ENCODE results near the gene EPB42. TPM values are rescaled to one million over a fixed set of nuclear protein-coding genes. Genes with fewer than 3 reads are reported as not detected.

Gene EPB42
- total RNA-seq, 2 donors from 2014 or later, result not detected

GRCh38 chr15:43214169-43214568 lies 6.6 kb downstream of the EPB42 start:
- no peak for ATAC-seq (replicated peaks in 1 of 2)
- DNase-seq, result no peak
- Mint-ChIP-seq H3K36me3 (ENCODE audit: insufficient read depth in 2 of 2) (no peaks in the 10 kb centered on the region), H3K9me3 (peaks cover 0 to 3% of the 10 kb centered on the region in 2 donors), H3K27ac (no peak overlapping the region), H3K4me3 (no peak overlapping the region), H3K27me3 (ENCODE audit: low read depth) (peaks cover 2% of the 10 kb centered on the region), H3K4me1 (ENCODE audit: low read depth) (no peaks in the 10 kb centered on the region)

GRCh38 chr15:43213466-43213865 lies 7.4 kb downstream of the EPB42 start:
- no peak for ATAC-seq (replicated peaks in 1 of 2)
- no peaks in the 10 kb centered on the region for H3K36me3 Mint-ChIP-seq (ENCODE audit: insufficient read depth in 2 of 2)
- H3K27ac Mint-ChIP-seq, result no peak overlapping the region
- no peak overlapping the region for H3K4me3 Mint-ChIP-seq
- no peaks in the 10 kb centered on the region for H3K4me1 Mint-ChIP-seq (ENCODE audit: low read depth)
- peaks cover 0 to 3% of the 10 kb centered on the region in 2 donors for H3K9me3 Mint-ChIP-seq
- H3K27me3 Mint-ChIP-seq (ENCODE audit: low read depth), result peaks cover 9% of the 10 kb centered on the region
- DNase-seq, result no peak

GRCh38 chr15:43212951-43213350 lies 7.9 kb downstream of the EPB42 start:
- Mint-ChIP-seq H3K27me3 (ENCODE audit: low read depth) (peaks cover 13% of the 10 kb centered on the region), H3K9me3 (peaks cover 0 to 3% of the 10 kb centered on the region in 2 donors), H3K27ac (no peak overlapping the region), H3K36me3 (ENCODE audit: insufficient read depth in 2 of 2) (no peaks in the 10 kb centered on the region), H3K4me3 (no peak overlapping the region), H3K4me1 (ENCODE audit: low read depth) (no peaks in the 10 kb centered on the region)
- no peak for ATAC-seq (replicated peaks in 1 of 2)
- no peak for DNase-seq

GRCh38 chr15:43212299-43212698 lies 8.5 kb downstream of the EPB42 start:
- peaks cover 0 to 3% of the 10 kb centered on the region in 2 donors for H3K9me3 Mint-ChIP-seq
- peaks cover 15% of the 10 kb centered on the region for H3K27me3 Mint-ChIP-seq (ENCODE audit: low read depth)
- no peak for DNase-seq
- H3K4me1 Mint-ChIP-seq (ENCODE audit: low read depth), result no peaks in the 10 kb centered on the region
- no peak overlapping the region for H3K4me3 Mint-ChIP-seq
- ATAC-seq (replicated peaks in 1 of 2), result no peak
- no peak overlapping the region for H3K27ac Mint-ChIP-seq
- H3K36me3 Mint-ChIP-seq (ENCODE audit: insufficient read depth in 2 of 2), result no peaks in the 10 kb centered on the region

GRCh38 chr15:43211224-43211735 lies 9.5 kb downstream of the EPB42 start:
- ATAC-seq (replicated peaks in 1 of 2), result no peak
- Mint-ChIP-seq H3K27me3 (ENCODE audit: low read depth) (peaks cover 15% of the 10 kb centered on the region), H3K4me3 (no peak overlapping the region), H3K27ac (no peak overlapping the region), H3K36me3 (ENCODE audit: insufficient read depth in 2 of 2) (no peaks in the 10 kb centered on the region), H3K4me1 (ENCODE audit: low read depth) (no peaks in the 10 kb centered on the region), H3K9me3 (no peaks in the 10 kb centered on the region)
- no peak for DNase-seq

- Mint-ChIP-seq H3K4me3 (no peak overlapping the region), H3K27me3 (ENCODE audit: low read depth) (peaks cover 15% of the 10 kb centered on the region), H3K36me3 (ENCODE audit: insufficient read depth in 2 of 2) (no peaks in the 10 kb centered on the region), H3K9me3 (no peaks in the 10 kb centered on the region), H3K27ac (no peak overlapping the region), H3K4me1 (ENCODE audit: low read depth) (no peaks in the 10 kb centered on the region)
- no peak for DNase-seq
- no peak for ATAC-seq (replicated peaks in 1 of 2)
Observed at GRCh38 chr15:43210807-43211206, 10.0 kb downstream of the EPB42 start.

GRCh38 chr15:43210172-43210745 lies 10.6 kb downstream of the EPB42 start:
- ATAC-seq (replicated peaks in 1 of 2) (no peak), DNase-seq (no peak)
- Mint-ChIP-seq H3K4me1 (ENCODE audit: low read depth) (no peaks in the 10 kb centered on the region), H3K9me3 (no peaks in the 10 kb centered on the region), H3K36me3 (ENCODE audit: insufficient read depth in 2 of 2) (no peaks in the 10 kb centered on the region), H3K27me3 (ENCODE audit: low read depth) (peaks cover 15% of the 10 kb centered on the region), H3K27ac (no peak overlapping the region), H3K4me3 (no peak overlapping the region)

- Mint-ChIP-seq H3K9me3 (no peaks in the 10 kb centered on the region), H3K4me3 (no peak overlapping the region), H3K27me3 (ENCODE audit: low read depth) (peaks cover 15% of the 10 kb centered on the region), H3K27ac (no peak overlapping the region), H3K36me3 (ENCODE audit: insufficient read depth in 2 of 2) (no peaks in the 10 kb centered on the region), H3K4me1 (ENCODE audit: low read depth) (peaks cover 6% of the 10 kb centered on the region)
- ATAC-seq (replicated peaks in 1 of 2), result no peak
- DNase-seq, result no peak
Observed at GRCh38 chr15:43209059-43209824, 11.6 kb downstream of the EPB42 start.

- DNase-seq, result no peak
- ATAC-seq (replicated peaks in 1 of 2), result no peak
- H3K27ac Mint-ChIP-seq, result no peak overlapping the region
- H3K9me3 Mint-ChIP-seq, result no peaks in the 10 kb centered on the region
- peaks cover 15% of the 10 kb centered on the region for H3K27me3 Mint-ChIP-seq (ENCODE audit: low read depth)
- peaks cover 8% of the 10 kb centered on the region for H3K4me1 Mint-ChIP-seq (ENCODE audit: low read depth)
- no peaks in the 10 kb centered on the region for H3K36me3 Mint-ChIP-seq (ENCODE audit: insufficient read depth in 2 of 2)
- H3K4me3 Mint-ChIP-seq, result no peak overlapping the region
Observed at GRCh38 chr15:43208052-43209002, 12.5 kb downstream of the EPB42 start.

- H3K27ac Mint-ChIP-seq, result no peak overlapping the region
- no peak overlapping the region for H3K4me3 Mint-ChIP-seq
- peaks cover 8% of the 10 kb centered on the region for H3K4me1 Mint-ChIP-seq (ENCODE audit: low read depth)
- no peaks in the 10 kb centered on the region for H3K36me3 Mint-ChIP-seq (ENCODE audit: insufficient read depth in 2 of 2)
- peaks cover 15% of the 10 kb centered on the region for H3K27me3 Mint-ChIP-seq (ENCODE audit: low read depth)
- DNase-seq, result no peak
- no peaks in the 10 kb centered on the region for H3K9me3 Mint-ChIP-seq
- ATAC-seq (replicated peaks in 1 of 2), result no peak
Observed at GRCh38 chr15:43207024-43207423, 13.8 kb downstream of the EPB42 start.

GRCh38 chr15:43206054-43206453 lies 14.8 kb downstream of the EPB42 start:
- no peaks in the 10 kb centered on the region for H3K9me3 Mint-ChIP-seq
- peaks cover 8% of the 10 kb centered on the region for H3K4me1 Mint-ChIP-seq (ENCODE audit: low read depth)
- no peak for DNase-seq
- H3K27ac Mint-ChIP-seq, result no peak overlapping the region
- ATAC-seq (replicated peaks in 1 of 2), result no peak
- H3K4me3 Mint-ChIP-seq, result no peak overlapping the region
- no peaks in the 10 kb centered on the region for H3K36me3 Mint-ChIP-seq (ENCODE audit: insufficient read depth in 2 of 2)
- H3K27me3 Mint-ChIP-seq (ENCODE audit: low read depth), result peaks cover 15% of the 10 kb centered on the region

GRCh38 chr15:43204016-43204901 lies 16.6 kb downstream of the EPB42 start:
- Mint-ChIP-seq H3K9me3 (no peaks in the 10 kb centered on the region), H3K27me3 (ENCODE audit: low read depth) (peaks cover 14% of the 10 kb centered on the region), H3K36me3 (ENCODE audit: insufficient read depth in 2 of 2) (no peaks in the 10 kb centered on the region), H3K27ac (no peak overlapping the region), H3K4me3 (no peak overlapping the region), H3K4me1 (ENCODE audit: low read depth) (peaks cover 16% of the 10 kb centered on the region)
- DNase-seq, result peak; percentile 49 to 58
- peak; percentile 61 to 63 for ATAC-seq (replicated peaks in 1 of 2)

Data from activated T-cell treated with anti-CD3 and anti-CD28 coated beads, Interleukin-2, amount 50 U/mL, for 72 hours (primary cell).